DOHH2 (cell line): ENCODE data around the gene RNF17.

Source experiments
- H3F3A ChIP-seq: fragments of 200-600 bp; sonication (generic), shearing (Covaris generic); 2 replicates; pipeline ENCODE4 v1.6.0; 2016; ENCODE audit warnings: antibody characterized with exemption, mild to moderate bottlenecking; ENCODE audit not compliant: control insufficient read depth, insufficient read depth
- H3K27ac ChIP-seq: fragments of 200-600 bp; sonication (generic); 2 replicates; pipeline ENCODE4 v1.5.1; 2014; ENCODE audit warnings: low read depth, mild to moderate bottlenecking, low read length, moderate library complexity
- H3K27me3 ChIP-seq: fragments of 200-600 bp; sonication (generic); 2 replicates; pipeline ENCODE4 v1.6.1; 2014; ENCODE audit warnings: mild to moderate bottlenecking, low read length, mixed read lengths; ENCODE audit not compliant: control insufficient read depth
- H3K36me3 ChIP-seq: fragments of 200-600 bp; sonication (generic); 2 replicates; pipeline ENCODE4 v1.6.1; 2014; ENCODE audit warnings: mild to moderate bottlenecking, low read length, moderate library complexity, mixed read lengths; ENCODE audit not compliant: control insufficient read depth
- H3K4me1 ChIP-seq: fragments of 200-600 bp; sonication (generic); 2 replicates; pipeline ENCODE4 v1.6.1; 2014; ENCODE audit warnings: mild to moderate bottlenecking, low read length, mixed read lengths; ENCODE audit not compliant: control insufficient read depth
- H3K4me2 ChIP-seq: fragments of 200-600 bp; sonication (generic); 2 replicates; pipeline ENCODE4 v1.6.0; 2014; ENCODE audit warnings: mild to moderate bottlenecking, low read length, moderate library complexity
- H3K4me3 ChIP-seq: fragments of 200-600 bp; sonication (generic); 2 replicates; pipeline ENCODE4 v1.5.1; 2014; ENCODE audit warnings: mild to moderate bottlenecking, low read length, mixed read lengths
- H3K79me2 ChIP-seq: fragments of 200-600 bp; sonication (generic); 2 replicates; pipeline ENCODE4 v1.6.1; 2014; ENCODE audit warnings: mild to moderate bottlenecking, low read length, mixed read lengths; ENCODE audit not compliant: control insufficient read depth
- H3K9me2 ChIP-seq: fragments of 200-600 bp; sonication (generic); replicated peaks from 2 replicates; pipeline ENCODE4 v1.6.1; 2014; ENCODE audit warnings: mild to moderate bottlenecking, low read length, mixed read lengths; ENCODE audit not compliant: control insufficient read depth
- H3K9me3 ChIP-seq: fragments of 200-600 bp; sonication (generic); 2 replicates; pipeline ENCODE4 v1.6.1; 2014; ENCODE audit warnings: antibody characterized with exemption, low read length, mixed read lengths; ENCODE audit not compliant: control insufficient read depth, insufficient read depth
- H4K20me1 ChIP-seq: fragments of 200-600 bp; sonication (generic); 2 replicates; pipeline ENCODE4 v1.6.0; 2014; ENCODE audit warnings: low read depth, mild to moderate bottlenecking, antibody characterized with exemption, low read length, moderate library complexity; ENCODE audit not compliant: control insufficient read depth, insufficient read depth
- CTCF ChIP-seq: fragments of 200-600 bp; sonication (generic); IDR thresholded peaks from one replicate; pipeline ENCODE4 v1.5.1; 2014; ENCODE audit warnings: antibody characterized with exemption, mild to moderate bottlenecking, low read depth, low read length; ENCODE audit not compliant: poor library complexity, severe bottlenecking
- EZH2phosphoT487 ChIP-seq: fragments of 200-600 bp; sonication (generic); IDR thresholded peaks from 2 replicates; pipeline ENCODE4 v1.6.1; 2017; ENCODE audit warnings: borderline replicate concordance, mild to moderate bottlenecking, antibody characterized with exemption, low read length, moderate library complexity, mixed read lengths

RNF17 gene

GRCh38 chr13:24748061-24748400 is 15.9 kb upstream of the RNF17 start:
- Histone ChIP-seq H3F3A (no peaks in the 10 kb centered on the region), H4K20me1 (no peaks in the 10 kb centered on the region), H3K27ac (no peak overlapping the region), H3K4me2 (no peak overlapping the region), H3K9me3 (no peaks in the 10 kb centered on the region), H3K4me3 (no peak overlapping the region), H3K27me3 (peaks cover 8% of the 10 kb centered on the region), H3K4me1 (no peaks in the 10 kb centered on the region), H3K9me2 (no peaks in the 10 kb centered on the region), H3K79me2 (no peaks in the 10 kb centered on the region), H3K36me3 (no peaks in the 10 kb centered on the region)
- TF ChIP-seq EZH2phosphoT487 (no peak), CTCF (no peak)

GRCh38 chr13:24759197-24759596 is 4.8 kb upstream of the RNF17 start:
- Histone ChIP-seq H3K4me2 (no peak overlapping the region), H3K27ac (no peak overlapping the region), H3F3A (no peaks in the 10 kb centered on the region), H3K4me1 (no peaks in the 10 kb centered on the region), H3K4me3 (no peak overlapping the region), H3K9me2 (no peaks in the 10 kb centered on the region), H3K9me3 (no peaks in the 10 kb centered on the region), H3K79me2 (no peaks in the 10 kb centered on the region), H3K27me3 (peaks cover 7% of the 10 kb centered on the region; the same call in 1 of the 2 replicates), H4K20me1 (no peaks in the 10 kb centered on the region), H3K36me3 (no peaks in the 10 kb centered on the region)
- TF ChIP-seq CTCF (no peak), EZH2phosphoT487 (no peak)

DNA sequence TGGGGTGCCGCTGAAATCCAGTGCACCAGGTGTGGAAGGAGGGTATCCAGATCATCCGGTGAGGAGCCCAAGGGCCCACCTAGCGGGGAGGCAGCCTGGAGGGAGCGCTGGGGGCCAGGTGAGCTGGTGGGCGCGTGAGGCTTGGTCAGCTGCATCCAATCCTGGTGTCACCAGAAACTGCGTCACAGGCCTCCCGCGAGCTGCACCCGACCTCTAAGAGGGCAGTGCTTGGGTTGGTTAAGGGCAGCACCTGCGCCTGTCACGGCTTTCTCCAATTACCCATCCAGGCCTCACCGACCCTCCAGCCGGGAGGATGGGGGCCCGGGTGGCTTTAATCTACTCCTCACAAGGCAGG is 284 bp downstream of the RNF17 start:
- H3K27me3 ChIP-seq = 0 out of 2 replicates have a peak, but pooled peaks cover 3% of the 10 kb centered on the region
- TF ChIP-seq CTCF (no peak), EZH2phosphoT487 (no peak)
- H3K9me3 ChIP-seq = no peaks in the 10 kb centered on the region
- no peaks in the 10 kb centered on the region for H3K79me2 ChIP-seq
- no peaks in the 10 kb centered on the region for H3K9me2 ChIP-seq
- no peak overlapping the region for H3K27ac ChIP-seq
- no peaks in the 10 kb centered on the region for H3K4me1 ChIP-seq
- no peaks in the 10 kb centered on the region for H4K20me1 ChIP-seq
- H3K36me3 ChIP-seq = no peaks in the 10 kb centered on the region
- no peak overlapping the region for H3K4me2 ChIP-seq
- no peak overlapping the region for H3K4me3 ChIP-seq
- H3F3A ChIP-seq = no peaks in the 10 kb centered on the region

- Histone ChIP-seq H3K9me3 (no peaks in the 10 kb centered on the region), H3K36me3 (no peaks in the 10 kb centered on the region), H3F3A (no peaks in the 10 kb centered on the region), H3K4me1 (no peaks in the 10 kb centered on the region), H3K4me3 (no peak overlapping the region), H3K79me2 (no peaks in the 10 kb centered on the region), H4K20me1 (no peaks in the 10 kb centered on the region), H3K4me2 (no peak overlapping the region), H3K27me3 (no peaks in the 10 kb centered on the region), H3K9me2 (no peaks in the 10 kb centered on the region), H3K27ac (no peak overlapping the region)
- TF ChIP-seq CTCF (no peak), EZH2phosphoT487 (no peak)
Measured at GRCh38 chr13:24777171-24777570, 13.2 kb downstream of the RNF17 start.
